Measurements from ENCODE around the gene SLC25A43. TPM values are rescaled to one million over a fixed set of nuclear protein-coding genes. Genes with fewer than 3 reads are reported as not detected.

Gene SLC25A43
- total and polyA plus RNA-seq, 8 donors: 0.58 to 36.2 (median 9.7) TPM

DNA sequence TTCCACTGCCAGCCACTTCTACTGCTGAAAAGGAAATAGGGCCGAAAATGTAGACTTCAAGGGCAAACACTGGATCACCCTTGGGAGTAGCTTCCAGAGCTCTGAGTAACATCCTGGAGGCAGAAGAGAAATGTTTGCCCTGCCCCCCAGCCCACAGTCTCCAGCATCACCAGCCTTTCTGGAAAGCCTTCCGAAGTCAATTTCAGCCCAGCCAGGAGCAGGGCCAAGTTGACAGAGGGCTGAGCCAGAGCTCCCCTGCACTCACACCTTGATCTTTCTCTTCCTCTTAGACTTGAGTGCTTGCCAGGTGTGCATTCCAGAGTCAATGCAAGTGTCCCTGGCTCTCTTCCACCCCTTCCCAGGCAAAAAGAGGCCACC, 104.3 kb downstream of the SLC25A43 start:
- Histone ChIP-seq H3K36me3 (no peaks in the 10 kb centered on the region), H3K27me3 (no peaks in the 10 kb centered on the region), H3K4me1 (peaks cover 0 to 12% (median 4%) of the 10 kb centered on the region in 4 donors), H3K4me3 (no peak overlapping the region), H3K9me3 (no peaks in the 10 kb centered on the region), H3K27ac (peak overlapping the region; percentile 72 to 83 (median 79))
- intact Hi-C loops (cut with DNase I; ENCODE audit: low total_unique reads): no loop called here
- peak; percentile 53 to 55 for DNase-seq
- WGBS, 5 donors: 25 to 60% (median 31%) methylated on average over 2 of the region's 2 CpGs; no CpG with 5 or more reads in 1 of the 5 donors
- TF ChIP-seq POLR2A (IDR thresholded peaks at IDR 0.05): no peak
- no peak for TF ChIP-seq EP300 (IDR thresholded peaks at IDR 0.05)
- TF ChIP-seq POLR2AphosphoS5 (IDR thresholded peaks at IDR 0.05): no peak
- TF ChIP-seq, protein P1, sequence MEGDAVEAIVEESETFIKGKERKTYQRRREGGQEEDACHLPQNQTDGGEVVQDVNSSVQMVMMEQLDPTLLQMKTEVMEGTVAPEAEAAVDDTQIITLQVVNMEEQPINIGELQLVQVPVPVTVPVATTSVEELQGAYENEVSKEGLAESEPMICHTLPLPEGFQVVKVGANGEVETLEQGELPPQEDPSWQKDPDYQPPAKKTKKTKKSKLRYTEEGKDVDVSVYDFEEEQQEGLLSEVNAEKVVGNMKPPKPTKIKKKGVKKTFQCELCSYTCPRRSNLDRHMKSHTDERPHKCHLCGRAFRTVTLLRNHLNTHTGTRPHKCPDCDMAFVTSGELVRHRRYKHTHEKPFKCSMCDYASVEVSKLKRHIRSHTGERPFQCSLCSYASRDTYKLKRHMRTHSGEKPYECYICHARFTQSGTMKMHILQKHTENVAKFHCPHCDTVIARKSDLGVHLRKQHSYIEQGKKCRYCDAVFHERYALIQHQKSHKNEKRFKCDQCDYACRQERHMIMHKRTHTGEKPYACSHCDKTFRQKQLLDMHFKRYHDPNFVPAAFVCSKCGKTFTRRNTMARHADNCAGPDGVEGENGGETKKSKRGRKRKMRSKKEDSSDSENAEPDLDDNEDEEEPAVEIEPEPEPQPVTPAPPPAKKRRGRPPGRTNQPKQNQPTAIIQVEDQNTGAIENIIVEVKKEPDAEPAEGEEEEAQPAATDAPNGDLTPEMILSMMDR (IDR thresholded peaks at IDR 0.05): no peak

Small RNA genes within 50 kb of the gene (small RNA-seq; reads per million reads assigned to genes)
- gene RNU1-67P (0.08 to 0.92 (median 0.30) reads per million in 4 donors), gene RNY3P16 (0 reads per million in 4 donors)

Other genes starting within 250 kb of the SLC25A43 start
- gene PGRMC1, start 163.1 kb upstream of the SLC25A43 start, total RNA-seq: 100 to 1,000 TPM in 1 of 5 donors, 10 to 100 TPM in 3, 1 to 10 TPM in 1; 9.8 to 198 (median 52.7) TPM
- gene PGRMC1, start 163.1 kb upstream of the SLC25A43 start, polyA plus RNA-seq: 10 to 100 TPM; 33.9 to 52.7 (median 35.4) TPM
- gene SLC25A5, start 69.1 kb downstream of the SLC25A43 start, total RNA-seq: 100 to 1,000 TPM; 108 to 324 (median 153) TPM
- 100 to 1,000 TPM; 330 to 907 (median 549) TPM for gene SLC25A5, start 69.1 kb downstream of the SLC25A43 start, polyA plus RNA-seq
- gene STEEP1, start 166.1 kb downstream of the SLC25A43 start, total RNA-seq: 10 to 100 TPM in 4 of 5 donors, 1 to 10 TPM in 1; 9.8 to 60.8 (median 15.8) TPM
- gene STEEP1, start 166.1 kb downstream of the SLC25A43 start, polyA plus RNA-seq: 10 to 100 TPM; 13.1 to 23.1 (median 14.1) TPM
- 10 to 100 TPM in 3 of 5 donors, 1 to 10 TPM in 2; 4.5 to 49.8 (median 12.8) TPM for gene UBE2A, start 175.2 kb downstream of the SLC25A43 start, total RNA-seq
- gene UBE2A, start 175.2 kb downstream of the SLC25A43 start, polyA plus RNA-seq: 10 to 100 TPM; 38.9 to 62.0 (median 46.3) TPM
- 1 to 10 TPM; 1.7 to 8.3 (median 7.1) TPM for gene NKRF, start 207.1 kb downstream of the SLC25A43 start, total RNA-seq
- gene NKRF, start 207.1 kb downstream of the SLC25A43 start, polyA plus RNA-seq: 1 to 10 TPM; 2.4 to 4.9 (median 2.4) TPM

Data from stomach (tissue), 9 donors.